ENCODE measurements around the gene CIDEA.

- TF ChIP-seq, protein P1, sequence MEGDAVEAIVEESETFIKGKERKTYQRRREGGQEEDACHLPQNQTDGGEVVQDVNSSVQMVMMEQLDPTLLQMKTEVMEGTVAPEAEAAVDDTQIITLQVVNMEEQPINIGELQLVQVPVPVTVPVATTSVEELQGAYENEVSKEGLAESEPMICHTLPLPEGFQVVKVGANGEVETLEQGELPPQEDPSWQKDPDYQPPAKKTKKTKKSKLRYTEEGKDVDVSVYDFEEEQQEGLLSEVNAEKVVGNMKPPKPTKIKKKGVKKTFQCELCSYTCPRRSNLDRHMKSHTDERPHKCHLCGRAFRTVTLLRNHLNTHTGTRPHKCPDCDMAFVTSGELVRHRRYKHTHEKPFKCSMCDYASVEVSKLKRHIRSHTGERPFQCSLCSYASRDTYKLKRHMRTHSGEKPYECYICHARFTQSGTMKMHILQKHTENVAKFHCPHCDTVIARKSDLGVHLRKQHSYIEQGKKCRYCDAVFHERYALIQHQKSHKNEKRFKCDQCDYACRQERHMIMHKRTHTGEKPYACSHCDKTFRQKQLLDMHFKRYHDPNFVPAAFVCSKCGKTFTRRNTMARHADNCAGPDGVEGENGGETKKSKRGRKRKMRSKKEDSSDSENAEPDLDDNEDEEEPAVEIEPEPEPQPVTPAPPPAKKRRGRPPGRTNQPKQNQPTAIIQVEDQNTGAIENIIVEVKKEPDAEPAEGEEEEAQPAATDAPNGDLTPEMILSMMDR (IDR thresholded peaks at IDR 0.05): no peak
- no peak for TF ChIP-seq EZH2 (IDR thresholded peaks at IDR 0.05; ENCODE audit: borderline replicate concordance, insufficient read depth, low read depth, low read length, poor library complexity, severe bottlenecking)
Measured at GRCh38 chr18:12315490-12315889, 61.3 kb downstream of the CIDEA start.

Measured in B cell (primary cell).